Testis (tissue), 3 donors: Measurements from ENCODE around the gene GUSB. TPM values are rescaled to one million over a fixed set of nuclear protein-coding genes. Genes with fewer than 3 reads are reported as not detected.
A peak's percentile ranks its signal among the peaks of the same experiment; 100 is the strongest.

Source experiments
- DNase-seq: peaks from one replicate; pipeline ENCODE4 v3.0.0-alpha.2; 2019
- H3K27ac ChIP-seq, 2 donors: fragments of 200-600 bp; sonication (generic); one replicate each; pipeline ENCODE4 v1.5.1; 2019
- H3K27me3 ChIP-seq: fragments of 200-600 bp; sonication (generic); one replicate; pipeline ENCODE4 v1.5.1; 2019
- H3K36me3 ChIP-seq: fragments of 200-600 bp; sonication (generic); one replicate; pipeline ENCODE4 v1.5.1; 2017; ENCODE audit warnings: low read depth; ENCODE audit errors: missing control alignments
- H3K4me1 ChIP-seq: fragments of 200-600 bp; sonication (generic); one replicate; pipeline ENCODE4 v1.5.1; 2019
- H3K4me3 ChIP-seq, 2 donors: fragments of 200-600 bp; sonication (generic); one replicate each; pipeline ENCODE4 v1.5.1; 2017 to 2019
- H3K9me3 ChIP-seq: fragments of 200-600 bp; sonication (generic); one replicate; pipeline ENCODE4 v1.5.1; 2017
- POLR2A ChIP-seq: fragments of 450-650 bp; IDR thresholded peaks from one replicate; pipeline ENCODE4 v1.6.1; 2017; ENCODE audit warnings: antibody characterized with exemption, mild to moderate bottlenecking, moderate library complexity
- WGBS, 2 donors: methylation state at CpG; one replicate each; pipeline ENCODE4 v1.1.5; 2018; 5-methylcytosine and 5-hydroxymethylcytosine counted together
- intact Hi-C: fragments of 100-400 bp; cut with DNase I; formaldehyde crosslinking; loops from one replicate; pipeline ENCODE4 v1.15.1; 2023; ENCODE audit warnings: low total_unique reads
- polyA plus RNA-seq: library from polyadenylated mRNA; stranded (reverse); fragments of 350-450 nt; fragmentation: Illumina TruSeq; extraction: RNeasy Lipid Tissue Mini Kit (QIAGEN cat#74804); gene quantifications from one replicate; pipeline ENCODE4 v1.2.3, GENCODE V29; 2014; ENCODE audit warnings: low read depth, low replicate concordance; ENCODE audit not compliant: insufficient read depth
- total RNA-seq, 2 donors: library from RNA; depleted of rRNA; stranded (reverse); fragments of >200 nt; gene quantifications; one replicate each; pipeline ENCODE4 v1.2.3, GENCODE V29; 2016
- TF ChIP-seq, protein P1 (sequence below), 3 experiments: fragments of 450-650 bp in 2 of 3; fragments of 200-600 bp in 1 of 3; sonication (generic) in 1 of 3; IDR thresholded peaks; one replicate each; pipeline ENCODE4 v1.5.1; 2016 to 2019; ENCODE audit warnings: antibody characterized with exemption in 3 of 3, mild to moderate bottlenecking in 2 of 3, moderate library complexity in 1 of 3

GUSB gene
- total and polyA plus RNA-seq, 3 donors from 2014 or later, result 44.0 to 82.4 (median 44.6) TPM

DNA sequence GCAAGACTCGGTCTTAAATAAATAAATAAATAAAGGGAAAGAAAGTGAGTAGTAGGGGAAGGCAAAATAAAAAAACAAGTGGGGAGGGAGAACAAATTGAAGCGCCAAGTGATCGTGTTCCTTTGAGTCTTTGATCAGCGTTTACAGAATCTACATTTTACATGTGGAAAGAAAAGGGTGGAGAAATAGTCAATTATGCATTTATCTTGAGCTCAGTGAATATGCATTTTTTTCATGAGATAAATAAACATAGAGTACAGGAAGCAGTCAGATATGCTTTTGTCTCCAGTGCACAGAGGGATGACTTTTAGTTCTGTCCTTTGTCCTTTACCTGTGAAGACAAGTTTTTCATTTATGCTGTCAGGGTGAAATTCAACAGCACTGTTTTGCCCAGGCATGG, 6.1 kb upstream of the GUSB start:
- no peak for TF ChIP-seq POLR2A
- TF ChIP-seq, protein P1, sequence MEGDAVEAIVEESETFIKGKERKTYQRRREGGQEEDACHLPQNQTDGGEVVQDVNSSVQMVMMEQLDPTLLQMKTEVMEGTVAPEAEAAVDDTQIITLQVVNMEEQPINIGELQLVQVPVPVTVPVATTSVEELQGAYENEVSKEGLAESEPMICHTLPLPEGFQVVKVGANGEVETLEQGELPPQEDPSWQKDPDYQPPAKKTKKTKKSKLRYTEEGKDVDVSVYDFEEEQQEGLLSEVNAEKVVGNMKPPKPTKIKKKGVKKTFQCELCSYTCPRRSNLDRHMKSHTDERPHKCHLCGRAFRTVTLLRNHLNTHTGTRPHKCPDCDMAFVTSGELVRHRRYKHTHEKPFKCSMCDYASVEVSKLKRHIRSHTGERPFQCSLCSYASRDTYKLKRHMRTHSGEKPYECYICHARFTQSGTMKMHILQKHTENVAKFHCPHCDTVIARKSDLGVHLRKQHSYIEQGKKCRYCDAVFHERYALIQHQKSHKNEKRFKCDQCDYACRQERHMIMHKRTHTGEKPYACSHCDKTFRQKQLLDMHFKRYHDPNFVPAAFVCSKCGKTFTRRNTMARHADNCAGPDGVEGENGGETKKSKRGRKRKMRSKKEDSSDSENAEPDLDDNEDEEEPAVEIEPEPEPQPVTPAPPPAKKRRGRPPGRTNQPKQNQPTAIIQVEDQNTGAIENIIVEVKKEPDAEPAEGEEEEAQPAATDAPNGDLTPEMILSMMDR (IDR thresholded peaks at IDR 0.05), result no peak
- H3K9me3 ChIP-seq, result no peaks in the 10 kb centered on the region
- H3K4me1 ChIP-seq, result no peaks in the 10 kb centered on the region
- H3K36me3 ChIP-seq, result no peaks in the 10 kb centered on the region
- no peak overlapping the region for H3K27ac ChIP-seq
- H3K27me3 ChIP-seq, result no peaks in the 10 kb centered on the region
- intact Hi-C loops, result no loop called here
- H3K4me3 ChIP-seq, result no peak overlapping the region
- DNase-seq, result no peak
- 81 to 83% methylated on average over 4 of the region's 4 CpGs for WGBS, 2 donors

DNA sequence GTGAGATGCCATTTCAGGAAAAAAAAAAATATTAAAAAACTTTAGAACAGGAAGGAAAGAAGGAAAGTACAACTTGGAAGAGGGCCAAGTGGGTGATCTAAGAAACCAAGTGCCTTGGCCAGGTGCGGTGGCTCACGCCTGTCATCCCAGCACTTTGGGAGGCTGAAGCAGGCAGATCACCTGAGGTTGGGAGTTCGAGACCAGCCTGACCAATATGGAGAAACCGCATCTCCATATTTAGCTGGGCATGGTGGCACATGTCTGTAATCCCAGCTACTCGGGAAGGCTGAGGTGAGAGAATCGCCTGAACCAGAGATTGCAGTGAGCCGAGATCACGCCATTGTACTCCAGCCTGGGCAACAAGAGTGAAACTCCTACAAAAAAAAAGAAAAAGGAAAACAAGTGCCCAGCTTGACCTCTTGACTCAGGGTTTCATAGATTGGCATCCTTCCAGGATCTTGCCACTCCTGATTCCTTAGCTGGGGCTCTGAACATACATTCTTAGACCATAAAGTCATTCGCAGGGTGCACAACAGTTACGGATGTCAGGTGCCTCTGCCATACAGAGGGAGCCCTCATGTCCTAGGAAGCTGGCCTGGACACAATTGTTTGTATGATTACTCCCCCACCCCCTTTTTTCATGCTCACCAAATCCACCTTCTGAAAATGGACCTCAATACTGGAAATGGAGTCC, 2.1 kb upstream of the GUSB start:
- no peaks in the 10 kb centered on the region for H3K36me3 ChIP-seq
- 93 to 94% methylated on average over 10 of the region's 10 CpGs for WGBS, 2 donors
- no peaks in the 10 kb centered on the region for H3K9me3 ChIP-seq
- DNase-seq, result no peak
- peaks cover 11% of the 10 kb centered on the region for H3K4me1 ChIP-seq
- H3K27ac ChIP-seq, result no peak overlapping the region
- no peak overlapping the region for H3K4me3 ChIP-seq
- TF ChIP-seq, protein P1 (IDR thresholded peaks at IDR 0.05), result no peak
- no peak for TF ChIP-seq POLR2A
- intact Hi-C loops, result no loop called here
- H3K27me3 ChIP-seq, result no peaks in the 10 kb centered on the region

GRCh38 chr7:65980478-65981250, 1.3 kb downstream of the GUSB start:
- H3K36me3 ChIP-seq, result no peaks in the 10 kb centered on the region
- H3K27ac ChIP-seq, result no peak overlapping the region
- intact Hi-C loops, result no loop called here
- WGBS, 2 donors, result 30 to 38% methylated on average over 10 to 11 of the region's 11 CpGs
- peaks cover 11% of the 10 kb centered on the region for H3K4me1 ChIP-seq
- TF ChIP-seq, protein P1 (IDR thresholded peaks at IDR 0.05), result no peak
- no peak for TF ChIP-seq POLR2A
- H3K27me3 ChIP-seq, result no peaks in the 10 kb centered on the region
- no peaks in the 10 kb centered on the region for H3K9me3 ChIP-seq
- peak overlapping the region; percentile 95 to 97 for H3K4me3 ChIP-seq
- DNase-seq, result peak; percentile 52

- Histone ChIP-seq H3K4me3 (no peak overlapping the region), H3K27ac (no peak overlapping the region), H3K9me3 (no peaks in the 10 kb centered on the region), H3K27me3 (no peaks in the 10 kb centered on the region), H3K36me3 (no peaks in the 10 kb centered on the region), H3K4me1 (peaks cover 11% of the 10 kb centered on the region)
- TF ChIP-seq POLR2A, result no peak
- TF ChIP-seq, protein P1 (IDR thresholded peaks at IDR 0.05), result no peak
- intact Hi-C loops, result no loop called here
- WGBS, 2 donors, result 90 to 92% methylated on average over 16 to 29 of the region's 29 CpGs
- DNase-seq, result no peak
Observed at GRCh38 chr7:65979583-65980477, 2.2 kb downstream of the GUSB start.
